CD4-positive, alpha-beta memory T cell (primary cell): ENCODE results near the gene C4orf54. TPM values are rescaled to one million over a fixed set of nuclear protein-coding genes. Genes with fewer than 3 reads are reported as not detected.

Experiments used
- CTCF ChIA-PET: fragments of 350-600 bp; sonication (Branson Sonifier 250); formaldehyde crosslinking; loops from one replicate; lab custom pipeline; 2021; ENCODE audit warnings: inconsistent platforms; ENCODE audit not compliant: partially characterized antibody; lab: Charles Lee
- POLR2A ChIA-PET: fragments of 350-600 bp; sonication (Branson Sonifier 250); formaldehyde crosslinking; loops from one replicate; lab custom pipeline; 2021; ENCODE audit not compliant: partially characterized antibody; lab: Charles Lee
- DNase-seq, 5 donors: peaks; one replicate each; pipeline versions ENCODE4 v3.0.0 to v3.0.0-alpha.2; 2020 to 2022; ENCODE audit warnings: mixed read lengths in 1 of 5
- H3K27ac ChIP-seq: one replicate; pipeline ENCODE4 v1.7.0; 2013; ENCODE audit warnings: low read depth, low read length
- H3K27me3 ChIP-seq: 2 replicates; pipeline ENCODE4 v1.7.0; 2013; ENCODE audit warnings: mild to moderate bottlenecking, low read length, moderate library complexity; ENCODE audit not compliant: insufficient read depth
- H3K36me3 ChIP-seq: 2 replicates; pipeline ENCODE4 v1.7.0; 2013; ENCODE audit warnings: mild to moderate bottlenecking, low read length, moderate library complexity; ENCODE audit not compliant: insufficient read depth
- H3K4me1 ChIP-seq: 2 replicates; pipeline ENCODE4 v1.7.0; 2013; ENCODE audit warnings: mild to moderate bottlenecking, low read length, moderate library complexity; ENCODE audit not compliant: insufficient read depth
- H3K4me3 ChIP-seq, 2 donors: one replicate each; pipeline ENCODE4 v1.7.0; 2013; ENCODE audit warnings: low read length in 2 of 2, mild to moderate bottlenecking in 1 of 2
- H3K9me3 ChIP-seq, 2 donors: one replicate each; pipeline ENCODE4 v1.7.0; 2013; ENCODE audit warnings: low read length in 2 of 2, control low read depth in 1 of 2; ENCODE audit not compliant: control insufficient read depth in 1 of 2
- H3K27ac Mint-ChIP-seq, 7 donors: one replicate each; pipeline ENCODE4 v1.8.0; 2020 to 2021; ENCODE audit warnings: mixed read lengths in 7 of 7, mild to moderate bottlenecking in 6 of 7, inconsistent platforms in 3 of 7, moderate library complexity in 3 of 7
- H3K27me3 Mint-ChIP-seq, 2 donors: one replicate each; pipeline ENCODE4 v1.8.0; 2020 to 2021; ENCODE audit warnings: mixed read lengths in 2 of 2
- H3K36me3 Mint-ChIP-seq, 2 donors: one replicate each; pipeline ENCODE4 v1.8.0; 2020 to 2021; ENCODE audit warnings: mixed read lengths in 2 of 2, inconsistent platforms in 1 of 2, mild to moderate bottlenecking in 1 of 2
- H3K4me1 Mint-ChIP-seq, 4 donors: one replicate each; pipeline ENCODE4 v1.8.0; 2020 to 2021; ENCODE audit warnings: mixed read lengths in 4 of 4, mild to moderate bottlenecking in 1 of 4
- H3K4me3 Mint-ChIP-seq, 8 donors: one replicate each; pipeline ENCODE4 v1.8.0; 2020 to 2021; ENCODE audit warnings: mixed read lengths in 8 of 8, mild to moderate bottlenecking in 7 of 8, moderate library complexity in 6 of 8, inconsistent platforms in 3 of 8
- H3K9me3 Mint-ChIP-seq, 8 donors: one replicate each; pipeline ENCODE4 v1.8.0; 2020 to 2021; ENCODE audit warnings: mixed read lengths in 8 of 8, mild to moderate bottlenecking in 5 of 8, inconsistent platforms in 3 of 8, moderate library complexity in 1 of 8
- intact Hi-C: fragments of 100-400 bp; cut with micrococcal nuclease; formaldehyde crosslinking; loops from one replicate; pipeline ENCODE4 v1.15.1; 2023
- polyA plus RNA-seq, 2 donors: library from polyadenylated mRNA; unstranded; fragments of 300-500 nt; fragmentation: Illumina TruSeq; gene quantifications; one replicate each; pipeline ENCODE4 v1.2.3, GENCODE V29; 2021
- total RNA-seq, 2 experiments: library from RNA; stranded (reverse); gene quantifications; one replicate each; pipeline ENCODE4 v1.2.3, GENCODE V29; 2021

The C4orf54 gene
- total and polyA plus RNA-seq, 4 experiments from 2014 or later = not detected

DNA sequence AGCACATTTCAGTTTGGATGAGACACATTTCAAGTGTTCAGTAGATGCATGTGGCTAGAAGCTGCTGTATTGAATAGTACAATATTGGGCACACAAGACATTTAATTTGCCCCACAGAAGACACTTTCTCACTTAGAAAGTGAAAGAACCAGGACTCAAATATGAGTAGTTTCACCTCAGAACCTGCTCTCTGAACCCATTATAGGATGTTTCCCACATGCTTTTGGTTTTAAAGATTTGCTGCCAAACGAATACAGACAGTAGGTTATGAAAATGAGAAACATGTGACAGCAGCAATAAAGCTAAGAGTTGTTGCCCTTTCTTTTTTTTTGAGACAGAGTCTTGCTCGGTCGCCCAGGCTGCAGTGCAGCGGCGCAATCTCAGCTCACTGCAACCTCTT lies 32.3 kb downstream of the C4orf54 start:
- Mint-ChIP-seq H3K4me1 (peaks cover 0 to 4% (median under 1%) of the 10 kb centered on the region in 4 donors), H3K27ac (no peak overlapping the region), H3K36me3 (no peaks in the 10 kb centered on the region), H3K27me3 (peaks cover 0 to 4% of the 10 kb centered on the region in 2 donors), H3K4me3 (no peak overlapping the region), H3K9me3 (no peaks in the 10 kb centered on the region)
- POLR2A ChIA-PET = no interaction called here
- no peaks in the 10 kb centered on the region for H3K27me3 ChIP-seq
- no peak for DNase-seq
- CTCF ChIA-PET = no interaction called here
- H3K4me1 ChIP-seq = no peaks in the 10 kb centered on the region
- no peaks in the 10 kb centered on the region for H3K36me3 ChIP-seq
- no peaks in the 10 kb centered on the region for H3K9me3 ChIP-seq
- intact Hi-C loops = no loop called here
- no peak overlapping the region for H3K4me3 ChIP-seq
- no peak overlapping the region for H3K27ac ChIP-seq

DNA sequence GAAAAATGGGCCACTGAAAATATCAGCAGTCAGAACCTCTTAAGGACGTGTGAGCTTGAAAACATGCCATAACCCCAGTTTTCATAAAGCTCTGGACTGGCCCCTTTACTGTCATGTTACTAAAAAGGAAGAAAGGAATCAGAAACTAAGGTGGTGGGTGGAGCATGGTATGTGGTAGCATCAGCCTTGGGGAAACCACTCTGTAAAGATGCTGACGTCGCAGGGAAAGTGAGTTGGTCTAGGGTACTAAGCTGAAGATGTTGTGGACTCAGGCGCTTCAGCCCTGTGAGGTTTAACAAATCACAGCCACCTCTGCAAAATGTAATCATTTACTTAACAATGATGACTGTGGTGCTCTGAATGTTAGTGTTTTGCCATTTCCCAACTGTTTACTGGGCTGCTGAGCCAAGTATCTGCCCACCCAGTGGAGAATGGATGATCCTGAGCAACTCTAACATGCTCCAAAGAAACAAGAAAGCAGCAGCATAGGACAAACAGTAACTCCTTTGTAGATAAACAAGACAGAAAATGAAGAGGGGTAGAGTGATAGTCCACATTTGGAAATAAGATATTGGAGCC lies 33.4 kb downstream of the C4orf54 start:
- CTCF ChIA-PET = interaction anchor here (1.1 kb wide), 1 partner anchor 12 kb away, joined by 3 read pairs; no protein-coding TSS in a partner anchor
- Mint-ChIP-seq H3K4me3 (no peak overlapping the region), H3K4me1 (peaks cover 0 to 4% (median 0%) of the 10 kb centered on the region in 4 donors), H3K27ac (no peak overlapping the region), H3K27me3 (peaks cover 0 to 2% of the 10 kb centered on the region in 2 donors), H3K9me3 (no peaks in the 10 kb centered on the region), H3K36me3 (no peaks in the 10 kb centered on the region)
- no peaks in the 10 kb centered on the region for H3K4me1 ChIP-seq
- no peaks in the 10 kb centered on the region for H3K36me3 ChIP-seq
- no peak overlapping the region for H3K4me3 ChIP-seq
- no peak overlapping the region for H3K27ac ChIP-seq
- no peaks in the 10 kb centered on the region for H3K27me3 ChIP-seq
- intact Hi-C loops = no loop called here
- DNase-seq = no peak
- H3K9me3 ChIP-seq = no peaks in the 10 kb centered on the region
- POLR2A ChIA-PET = no interaction called here

- H3K27me3 Mint-ChIP-seq = peaks cover 6 to 7% of the 10 kb centered on the region in 2 donors
- H3K36me3 Mint-ChIP-seq = no peaks in the 10 kb centered on the region
- no peaks in the 10 kb centered on the region for H3K36me3 ChIP-seq
- no peaks in the 10 kb centered on the region for H3K4me1 ChIP-seq
- no peak overlapping the region for H3K27ac ChIP-seq
- POLR2A ChIA-PET = no interaction called here
- no peaks in the 10 kb centered on the region for H3K9me3 Mint-ChIP-seq
- H3K4me1 Mint-ChIP-seq = peaks cover 0 to 4% (median 0%) of the 10 kb centered on the region in 4 donors
- intact Hi-C loops = no loop called here
- no peak overlapping the region for H3K4me3 Mint-ChIP-seq
- H3K4me3 ChIP-seq = no peak overlapping the region
- no peak overlapping the region for H3K27ac Mint-ChIP-seq
- CTCF ChIA-PET = no interaction called here
- no peaks in the 10 kb centered on the region for H3K9me3 ChIP-seq
- H3K27me3 ChIP-seq = no peaks in the 10 kb centered on the region
- DNase-seq = no peak
Observed at GRCh38 chr4:99622341-99622740, 35.3 kb downstream of the C4orf54 start.

DNA sequence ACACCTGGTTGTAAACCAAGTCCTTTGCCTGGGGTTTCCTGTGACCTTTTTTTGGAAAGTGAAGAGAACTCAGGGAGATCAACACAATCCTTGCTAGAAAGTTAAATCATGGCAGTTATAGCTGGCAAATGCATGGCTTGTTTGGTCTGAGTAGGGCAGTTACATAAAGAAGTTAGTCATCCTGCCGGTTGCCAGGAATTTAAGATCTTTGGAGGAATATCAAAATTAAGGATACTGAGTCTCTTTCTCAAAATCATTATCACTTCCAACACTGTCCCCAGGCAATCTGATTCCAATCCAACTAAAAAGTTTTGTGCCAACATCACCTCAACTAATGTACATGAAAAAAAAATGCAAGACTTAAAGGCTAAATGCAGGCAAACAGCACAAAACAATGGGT lies 40.3 kb downstream of the C4orf54 start:
- Histone ChIP-seq H3K36me3 (no peaks in the 10 kb centered on the region), H3K9me3 (no peaks in the 10 kb centered on the region), H3K27ac (no peak overlapping the region), H3K4me1 (no peaks in the 10 kb centered on the region), H3K4me3 (no peak overlapping the region), H3K27me3 (no peaks in the 10 kb centered on the region)
- no peak overlapping the region for H3K4me3 Mint-ChIP-seq
- POLR2A ChIA-PET = no interaction called here
- H3K9me3 Mint-ChIP-seq = no peaks in the 10 kb centered on the region
- H3K27me3 Mint-ChIP-seq = peaks cover 8 to 13% of the 10 kb centered on the region in 2 donors
- H3K27ac Mint-ChIP-seq = no peak overlapping the region
- intact Hi-C loops = no loop called here
- CTCF ChIA-PET = no interaction called here
- DNase-seq = no peak
- H3K4me1 Mint-ChIP-seq = no peaks in the 10 kb centered on the region
- no peaks in the 10 kb centered on the region for H3K36me3 Mint-ChIP-seq

DNA sequence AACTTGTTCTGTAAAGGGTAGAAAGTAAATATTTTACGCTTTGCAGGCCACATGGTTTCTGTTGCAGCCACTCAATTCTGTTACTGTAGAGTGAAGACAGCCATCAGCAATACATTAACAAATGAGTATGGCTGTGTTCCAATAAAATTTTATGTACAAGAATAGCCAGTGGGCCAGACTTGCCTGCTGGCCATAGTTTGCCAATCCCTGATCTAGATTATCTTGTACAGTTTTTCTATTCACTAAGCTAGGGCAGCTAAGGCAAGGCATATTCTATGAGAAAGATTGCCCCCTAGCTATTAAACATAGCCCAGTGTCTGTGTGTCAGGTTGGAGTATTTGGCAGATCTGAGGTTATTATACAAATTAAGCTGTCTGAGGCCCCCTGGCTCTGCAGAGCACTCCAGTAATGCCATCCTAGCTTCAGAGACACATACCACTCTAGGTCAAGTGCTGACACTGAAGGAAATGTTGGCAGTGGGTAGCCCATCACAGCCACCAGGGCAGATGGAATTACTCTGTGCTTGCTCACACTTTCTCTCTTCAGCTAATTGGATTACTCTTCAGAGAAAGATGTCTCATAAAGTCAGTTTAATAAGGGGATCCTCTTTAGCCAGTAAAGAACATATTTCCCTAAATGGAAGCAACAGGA lies 42.3 kb downstream of the C4orf54 start:
- Mint-ChIP-seq H3K36me3 (no peaks in the 10 kb centered on the region), H3K27me3 (peaks cover 9 to 16% of the 10 kb centered on the region in 2 donors), H3K9me3 (no peaks in the 10 kb centered on the region), H3K27ac (no peak overlapping the region), H3K4me3 (no peak overlapping the region), H3K4me1 (no peaks in the 10 kb centered on the region)
- DNase-seq = no peak
- Histone ChIP-seq H3K4me1 (no peaks in the 10 kb centered on the region), H3K36me3 (no peaks in the 10 kb centered on the region), H3K27me3 (no peaks in the 10 kb centered on the region), H3K4me3 (no peak overlapping the region), H3K9me3 (no peaks in the 10 kb centered on the region), H3K27ac (no peak overlapping the region)
- CTCF ChIA-PET = no interaction called here
- POLR2A ChIA-PET = no interaction called here
- intact Hi-C loops = no loop called here

DNA sequence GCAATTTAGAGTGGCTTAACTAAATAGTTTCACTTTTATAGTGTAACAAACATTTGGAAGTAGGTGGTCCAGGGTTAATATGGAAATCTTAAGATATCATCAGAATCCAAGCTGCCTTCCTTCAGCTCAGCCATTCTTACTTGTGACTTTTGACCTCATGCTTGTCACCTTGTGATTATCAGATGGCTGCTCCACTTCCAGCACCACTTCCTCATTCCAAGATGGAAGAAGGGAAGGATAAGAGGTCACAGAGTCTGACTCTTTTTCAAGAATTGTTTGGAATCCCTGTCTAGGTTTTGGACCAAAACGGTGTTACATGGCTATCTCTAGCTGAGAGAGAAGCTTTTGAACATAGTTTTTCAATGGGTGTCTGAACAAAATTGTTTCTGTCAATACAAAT lies 43.1 kb downstream of the C4orf54 start:
- H3K9me3 ChIP-seq = no peaks in the 10 kb centered on the region
- peaks cover 9 to 16% of the 10 kb centered on the region in 2 donors for H3K27me3 Mint-ChIP-seq
- no peak overlapping the region for H3K27ac Mint-ChIP-seq
- no peak overlapping the region for H3K4me3 Mint-ChIP-seq
- no peak overlapping the region for H3K27ac ChIP-seq
- no peak overlapping the region for H3K4me3 ChIP-seq
- H3K9me3 Mint-ChIP-seq = no peaks in the 10 kb centered on the region
- no peaks in the 10 kb centered on the region for H3K36me3 Mint-ChIP-seq
- no peaks in the 10 kb centered on the region for H3K36me3 ChIP-seq
- no peak for DNase-seq
- ChIA-PET POLR2A (no interaction called here), CTCF (no interaction called here)
- intact Hi-C loops = no loop called here
- H3K4me1 ChIP-seq = no peaks in the 10 kb centered on the region
- no peaks in the 10 kb centered on the region for H3K27me3 ChIP-seq
- no peaks in the 10 kb centered on the region for H3K4me1 Mint-ChIP-seq

- Histone ChIP-seq H3K27ac (no peak overlapping the region), H3K27me3 (no peaks in the 10 kb centered on the region), H3K4me3 (no peak overlapping the region), H3K36me3 (no peaks in the 10 kb centered on the region), H3K4me1 (no peaks in the 10 kb centered on the region), H3K9me3 (no peaks in the 10 kb centered on the region)
- no peak for DNase-seq
- POLR2A ChIA-PET = no interaction called here
- Mint-ChIP-seq H3K27ac (no peak overlapping the region), H3K4me3 (no peak overlapping the region), H3K4me1 (no peaks in the 10 kb centered on the region), H3K27me3 (peaks cover 6 to 15% of the 10 kb centered on the region in 2 donors), H3K9me3 (no peaks in the 10 kb centered on the region), H3K36me3 (no peaks in the 10 kb centered on the region)
- intact Hi-C loops = no loop called here
- CTCF ChIA-PET = interaction anchor here (1.0 kb wide), 1 partner anchor 11 kb away, joined by 3 read pairs; no protein-coding TSS in a partner anchor
Observed at GRCh38 chr4:99612704-99613103, 44.9 kb downstream of the C4orf54 start.
